B cell (primary cell): ENCODE results near the gene TDRD15. TPM values are rescaled to one million over a fixed set of nuclear protein-coding genes. Genes with fewer than 3 reads are reported as not detected.

ENCODE experiments used
- ATAC-seq: fragments of 200-7000 bp; cut with Tn5 transposase; one replicate; pipeline ENCODE4 v1.10.0; 2021; ENCODE audit warnings: low read depth, mild to moderate bottlenecking, moderate number of reproducible peaks, moderate library complexity
- CTCF ChIA-PET: fragments of 350-600 bp; sonication (Branson Sonifier 250); formaldehyde crosslinking; loops from one replicate; lab custom pipeline; 2021; ENCODE audit warnings: antibody characterized with exemption, inconsistent platforms; lab: Charles Lee
- POLR2A ChIA-PET: fragments of 350-600 bp; sonication (Branson Sonifier 250); formaldehyde crosslinking; loops from one replicate; lab custom pipeline; 2021; ENCODE audit warnings: antibody characterized with exemption; lab: Charles Lee
- DNase-seq: peaks from one replicate; pipeline ENCODE4 v3.0.0; 2013
- H2AFZ ChIP-seq: 2 replicates; pipeline ENCODE4 v1.6.1; 2012; ENCODE audit warnings: mild to moderate bottlenecking, low read depth, low read length; ENCODE audit not compliant: insufficient read depth, poor library complexity, severe bottlenecking
- H3K27ac ChIP-seq, 2 donors: 1 replicate in 1 of 2; 2 replicates in 1 of 2; pipeline ENCODE4 v1.5.1; 2012 to 2013; ENCODE audit warnings: low read length in 2 of 2, mild to moderate bottlenecking in 2 of 2, moderate library complexity in 1 of 2
- H3K27me3 ChIP-seq, 4 experiments: fragments of 200-600 bp in 1 of 4; sonication (generic) in 1 of 4; replicated peaks in 1 of 4; 1 replicate in 2 of 4; 2 replicates in 2 of 4; pipeline versions ENCODE4 v1.6.1 to v1.7.0; 2013 to 2016; ENCODE audit warnings: low read length in 3 of 4, mild to moderate bottlenecking in 2 of 4, mixed read lengths in 1 of 4, moderate library complexity in 1 of 4; ENCODE audit not compliant: insufficient read depth in 4 of 4, control insufficient read depth in 3 of 4; ENCODE audit errors: control extremely low read depth in 1 of 4
- H3K36me3 ChIP-seq, 2 experiments: replicated peaks in 1 of 2; 1 replicate in 1 of 2; 2 replicates in 1 of 2; pipeline versions ENCODE4 v1.6.1 to v1.7.1; 2013; ENCODE audit warnings: low read length in 1 of 2; ENCODE audit not compliant: insufficient read depth in 2 of 2, control insufficient read depth in 1 of 2; ENCODE audit errors: control extremely low read depth in 1 of 2, extremely low read depth in 1 of 2
- H3K4me1 ChIP-seq, 2 donors: fragments of 200-600 bp in 1 of 2; sonication (generic) in 1 of 2; 1 replicate in 1 of 2; 2 replicates in 1 of 2; pipeline versions ENCODE4 v1.5.1 to v1.6.1; 2013 to 2017; ENCODE audit warnings: low read length in 2 of 2; ENCODE audit not compliant: control insufficient read depth in 2 of 2, insufficient read depth in 2 of 2
- H3K4me2 ChIP-seq: replicated peaks from 2 replicates; pipeline ENCODE3; 2012; ENCODE audit warnings: mild to moderate bottlenecking, low read depth, low read length; ENCODE audit not compliant: poor library complexity, severe bottlenecking
- H3K4me3 ChIP-seq, 5 experiments: fragments of 200-600 bp in 1 of 5; sonication (generic) in 1 of 5; 1 replicate in 3 of 5; 2 replicates in 2 of 5; pipeline versions ENCODE4 v1.5.1 to v1.7.0; 2011 to 2016; ENCODE audit warnings: low read length in 4 of 5, mild to moderate bottlenecking in 4 of 5, low read depth in 2 of 5, control low read depth in 1 of 5, moderate library complexity in 1 of 5; ENCODE audit not compliant: insufficient read depth in 1 of 5; ENCODE audit errors: control extremely low read depth in 1 of 5, extremely low read depth in 1 of 5
- H3K79me2 ChIP-seq: fragments of 200-600 bp; sonication (generic); one replicate; pipeline ENCODE4 v1.6.0; 2016; ENCODE audit warnings: low read length; ENCODE audit not compliant: control insufficient read depth, insufficient read depth
- H3K9ac ChIP-seq: fragments of 200-600 bp; sonication (generic); 2 replicates; pipeline ENCODE4 v1.6.1; 2017; ENCODE audit warnings: mild to moderate bottlenecking, low read length, moderate library complexity
- H3K9me3 ChIP-seq, 3 donors: one replicate each; pipeline versions ENCODE4 v1.6.1 to v1.7.1; 2013; ENCODE audit warnings: low read length in 2 of 3; ENCODE audit not compliant: control insufficient read depth in 2 of 3, insufficient read depth in 1 of 3; ENCODE audit errors: control extremely low read depth in 1 of 3
- H4K20me1 ChIP-seq: 2 replicates; pipeline ENCODE4 v1.6.0; 2012; ENCODE audit warnings: mild to moderate bottlenecking, low read length; ENCODE audit not compliant: insufficient read depth, control insufficient read depth, poor library complexity, severe bottlenecking
- H3K27ac Mint-ChIP-seq: one replicate; pipeline ENCODE4 v1.8.0; 2021; ENCODE audit warnings: mixed read lengths
- H3K27me3 Mint-ChIP-seq: one replicate; pipeline ENCODE4 v1.8.0; 2021; ENCODE audit warnings: mixed read lengths
- H3K4me1 Mint-ChIP-seq: one replicate; pipeline ENCODE4 v1.8.0; 2021; ENCODE audit warnings: mixed read lengths
- H3K4me3 Mint-ChIP-seq: one replicate; pipeline ENCODE4 v1.8.0; 2021; ENCODE audit warnings: mixed read lengths
- H3K9me3 Mint-ChIP-seq: one replicate; pipeline ENCODE4 v1.8.0; 2022; ENCODE audit warnings: mixed read lengths; ENCODE audit not compliant: insufficient read depth
- EZH2 ChIP-seq: IDR thresholded peaks from 2 replicates; pipeline ENCODE4 v1.6.1; 2012; ENCODE audit warnings: borderline replicate concordance, low read depth, mild to moderate bottlenecking, moderate library complexity, low read length; ENCODE audit not compliant: insufficient read depth, poor library complexity, severe bottlenecking
- WGBS: methylation state at CpG from one replicate; pipeline ENCODE4 v1.1.5; 2013; ENCODE audit warnings: missing lambda C conversion rate; ENCODE audit not compliant: insufficient coverage; 5-methylcytosine and 5-hydroxymethylcytosine counted together
- intact Hi-C: fragments of 100-400 bp; cut with micrococcal nuclease; formaldehyde crosslinking; loops from one replicate; pipeline ENCODE4 v1.10.0; 2022
- polyA plus RNA-seq: library from polyadenylated mRNA; depleted of rRNA; stranded (reverse); fragments of >200 nt; gene quantifications from 2 replicates; pipeline ENCODE4 v1.2.3, GENCODE V29; 2012
- total RNA-seq, 2 donors: library from RNA; stranded (reverse); fragments of 120-200 nt in 1 of 2; gene quantifications; 1 replicate in 1 of 2; 2 replicates in 1 of 2; pipeline versions ENCODE4 v1.2.3 to v1.2.4, GENCODE V29; 2013 to 2022
- TF ChIP-seq, protein P1 (sequence below): fragments of 200-600 bp; IDR thresholded peaks from one replicate; pipeline ENCODE4 v1.8.0; 2022; ENCODE audit warnings: antibody characterized with exemption, mild to moderate bottlenecking

TDRD15 gene
- total and polyA plus RNA-seq, 2 donors (not counting 1 experiment from before 2014, with no cell fraction given), result 0.04 to 1.1 TPM

GRCh38 chr2:21117688-21118087 is 6.1 kb upstream of the TDRD15 start:
- Histone ChIP-seq H3K36me3 (no peaks in the 10 kb centered on the region), H3K79me2 (no peaks in the 10 kb centered on the region), H3K27me3 (no peaks in the 10 kb centered on the region), H2AFZ (no peak overlapping the region), H3K4me2 (no peak overlapping the region), H3K9me3 (no peaks in the 10 kb centered on the region), H3K27ac (no peak overlapping the region), H3K9ac (no peak overlapping the region), H4K20me1 (no peaks in the 10 kb centered on the region), H3K4me1 (no peaks in the 10 kb centered on the region), H3K4me3 (no peak overlapping the region)
- H3K4me3 Mint-ChIP-seq, result no peak overlapping the region
- ATAC-seq, result no peak
- intact Hi-C loops, result loop anchor here (2.0 kb wide), 1 partner anchor 75 kb away; no protein-coding TSS in a partner anchor
- POLR2A ChIA-PET, result no interaction called here
- H3K9me3 Mint-ChIP-seq, result no peaks in the 10 kb centered on the region
- no peaks in the 10 kb centered on the region for H3K4me1 Mint-ChIP-seq
- peaks cover 21% of the 10 kb centered on the region for H3K27me3 Mint-ChIP-seq
- no peak for DNase-seq
- no peak overlapping the region for H3K27ac Mint-ChIP-seq
- no peak for TF ChIP-seq EZH2
- TF ChIP-seq, protein P1, sequence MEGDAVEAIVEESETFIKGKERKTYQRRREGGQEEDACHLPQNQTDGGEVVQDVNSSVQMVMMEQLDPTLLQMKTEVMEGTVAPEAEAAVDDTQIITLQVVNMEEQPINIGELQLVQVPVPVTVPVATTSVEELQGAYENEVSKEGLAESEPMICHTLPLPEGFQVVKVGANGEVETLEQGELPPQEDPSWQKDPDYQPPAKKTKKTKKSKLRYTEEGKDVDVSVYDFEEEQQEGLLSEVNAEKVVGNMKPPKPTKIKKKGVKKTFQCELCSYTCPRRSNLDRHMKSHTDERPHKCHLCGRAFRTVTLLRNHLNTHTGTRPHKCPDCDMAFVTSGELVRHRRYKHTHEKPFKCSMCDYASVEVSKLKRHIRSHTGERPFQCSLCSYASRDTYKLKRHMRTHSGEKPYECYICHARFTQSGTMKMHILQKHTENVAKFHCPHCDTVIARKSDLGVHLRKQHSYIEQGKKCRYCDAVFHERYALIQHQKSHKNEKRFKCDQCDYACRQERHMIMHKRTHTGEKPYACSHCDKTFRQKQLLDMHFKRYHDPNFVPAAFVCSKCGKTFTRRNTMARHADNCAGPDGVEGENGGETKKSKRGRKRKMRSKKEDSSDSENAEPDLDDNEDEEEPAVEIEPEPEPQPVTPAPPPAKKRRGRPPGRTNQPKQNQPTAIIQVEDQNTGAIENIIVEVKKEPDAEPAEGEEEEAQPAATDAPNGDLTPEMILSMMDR, result no peak
- CTCF ChIA-PET, result interaction anchor here (0.7 to 2.0 kb wide), 4 partner anchors 75 to 457 kb away, joined by 3 to 6 read pairs (median 4); no protein-coding TSS in a partner anchor

DNA sequence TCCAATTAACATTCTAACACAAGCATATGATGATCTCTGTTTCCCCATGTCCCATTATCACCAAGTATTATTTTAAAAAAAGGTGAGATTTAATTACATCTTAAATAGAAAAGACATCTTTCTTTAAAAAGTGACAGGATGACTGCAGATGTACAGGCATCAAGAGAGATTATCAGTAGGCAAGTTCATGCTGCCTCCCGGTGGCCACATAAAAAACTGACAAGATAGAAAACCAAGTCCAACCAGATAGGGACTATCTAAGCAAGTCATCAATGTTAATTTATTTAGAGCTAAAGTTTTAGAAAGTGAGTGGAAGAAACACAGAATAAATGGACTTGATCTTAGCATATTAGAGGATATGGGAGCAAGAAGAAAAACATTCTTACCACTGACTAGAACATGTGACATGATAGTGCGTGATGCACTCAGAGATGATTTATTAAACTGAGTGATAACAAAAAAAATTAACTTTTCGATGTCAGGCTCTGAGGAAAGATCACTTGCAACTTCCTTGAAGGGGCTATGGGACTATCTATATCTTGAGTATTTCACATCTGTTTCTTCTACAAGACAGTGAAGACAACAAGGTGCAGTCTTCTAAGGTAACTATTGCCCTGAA is 5.4 kb upstream of the TDRD15 start:
- no peaks in the 10 kb centered on the region for H3K36me3 ChIP-seq
- no peak overlapping the region for H3K9ac ChIP-seq
- ATAC-seq, result no peak
- ChIA-PET CTCF (interaction anchor here (1.4 to 2.0 kb wide), 2 partner anchors 75 to 457 kb away, joined by 4 to 6 read pairs; no protein-coding TSS in a partner anchor), POLR2A (no interaction called here)
- H3K4me1 Mint-ChIP-seq, result no peaks in the 10 kb centered on the region
- no peaks in the 10 kb centered on the region for H3K9me3 Mint-ChIP-seq
- no peak overlapping the region for H3K27ac Mint-ChIP-seq
- H3K27me3 Mint-ChIP-seq, result peaks cover 18% of the 10 kb centered on the region
- intact Hi-C loops, result loop anchor here (2.0 kb wide), 1 partner anchor 76 kb away; no protein-coding TSS in a partner anchor
- no peaks in the 10 kb centered on the region for H3K9me3 ChIP-seq
- H3K79me2 ChIP-seq, result no peaks in the 10 kb centered on the region
- H3K4me3 Mint-ChIP-seq, result no peak overlapping the region
- no peak overlapping the region for H3K27ac ChIP-seq
- no peaks in the 10 kb centered on the region for H3K4me1 ChIP-seq
- no peak overlapping the region for H3K4me3 ChIP-seq
- H3K27me3 ChIP-seq, result no peaks in the 10 kb centered on the region
- no peak for TF ChIP-seq EZH2
- TF ChIP-seq, protein P1, result peak; percentile 35
- DNase-seq, result peak; percentile 25
- no peaks in the 10 kb centered on the region for H4K20me1 ChIP-seq
- H3K4me2 ChIP-seq, result no peak overlapping the region
- H2AFZ ChIP-seq, result no peak overlapping the region
- WGBS, result no CpG with 5 or more reads among the region's 3 CpGs
